K562 (cell line): ENCODE data around the gene CORO2A. TPM values are rescaled to one million over a fixed set of nuclear protein-coding genes. Genes with fewer than 3 reads are reported as not detected.
A peak's percentile ranks its signal among the peaks of the same experiment; 100 is the strongest.

ENCODE experiments used
- EGR1 ChIP-seq: fragments of 450-650 bp; conservative IDR thresholded peaks from 2 replicates; pipeline ENCODE4 v1.6.1; 2017; ENCODE audit warnings: mild to moderate bottlenecking
- GABPB2 ChIP-seq: fragments of 250-450 bp; sonication (Bioruptor Pico); conservative IDR thresholded peaks from 2 replicates; pipeline ENCODE4 v1.5.1; 2021; ENCODE audit warnings: mild to moderate bottlenecking
- KLF13 ChIP-seq: fragments of 450-650 bp; IDR thresholded peaks from 2 replicates; pipeline ENCODE4 v1.6.1; 2016; ENCODE audit warnings: missing genetic modification characterization, low read depth, mild to moderate bottlenecking, missing compliant biosample characterization, moderate library complexity, borderline replicate concordance
- NFYB ChIP-seq: IDR thresholded peaks from 2 replicates; pipeline ENCODE4 v1.6.1; 2011; ENCODE audit warnings: mild to moderate bottlenecking, moderate library complexity; ENCODE audit not compliant: insufficient read length; ENCODE audit errors: extremely low read depth
- PRMT5 ChIP-seq: sonication (generic); formaldehyde crosslinking; IDR thresholded peaks from 2 replicates; pipeline ENCODE4 v1.5.0; 2020; ENCODE audit warnings: missing genetic modification reagents
- SAFB2 ChIP-seq: fragments of 200-400 bp; formaldehyde crosslinking; IDR thresholded peaks from 2 replicates; pipeline ENCODE4 v1.6.1; 2018; ENCODE audit warnings: borderline replicate concordance, low read length, low read depth, moderate library complexity; ENCODE audit not compliant: severe bottlenecking
- SP2 ChIP-seq: IDR thresholded peaks from 2 replicates; pipeline ENCODE4 v1.6.1; 2011; ENCODE audit warnings: mild to moderate bottlenecking, low read depth, low read length, moderate library complexity; ENCODE audit not compliant: poor library complexity, severe bottlenecking; ENCODE audit errors: extremely low read depth
- ZBED1 ChIP-seq: IDR thresholded peaks from 2 replicates; pipeline ENCODE4 v1.6.1; 2014
- ZNF780A ChIP-seq: fragments of 250-450 bp; sonication (Bioruptor Pico); IDR thresholded peaks from 2 replicates; pipeline ENCODE4 v1.5.0; 2021; ENCODE audit warnings: mild to moderate bottlenecking
- ZZZ3 ChIP-seq: fragments of 450-650 bp; IDR thresholded peaks from 2 replicates; pipeline ENCODE4 v1.6.1; 2016; ENCODE audit warnings: antibody characterized with exemption, mild to moderate bottlenecking, moderate library complexity
- polyA plus RNA-seq, 8 experiments: library from polyadenylated mRNA; depleted of rRNA in 4 of 8; stranded (reverse) in 5 of 8; unstranded in 3 of 8; fragments of >200 nt; fragmentation: Nextera tagmentation in 2 of 8; fragmentation: Illumina TruSeq in 1 of 8; extraction: Ambion mirVana in 2 of 8; extraction: Trizol in 1 of 8; gene quantifications; 2 replicates each; pipeline versions ENCODE4 v1.2.1 to v1.2.3, GENCODE V29; 2011 to 2014; ENCODE audit warnings: inconsistent platforms in 1 of 8, missing spikeins in 1 of 8
- total RNA-seq, 7 experiments: library from RNA; depleted of rRNA in 6 of 7; stranded (reverse); fragments of >200 nt in 6 of 7; fragmentation: Illumina TruSeq in 2 of 7; extraction: Trizol in 2 of 7; gene quantifications; 2 replicates each; pipeline versions ENCODE4 v1.2.1 to v1.2.3, GENCODE V29; 2011 to 2021; ENCODE audit warnings: low replicate concordance in 1 of 7
- TF ChIP-seq, protein P1 (sequence below): sonication (generic); formaldehyde crosslinking; IDR thresholded peaks from 2 replicates; pipeline ENCODE4 v1.8.0; 2022; ENCODE audit warnings: mild to moderate bottlenecking, low read depth, missing genetic modification reagents
- TF ChIP-seq, protein P2 (sequence below): sonication (generic); formaldehyde crosslinking; IDR thresholded peaks from 2 replicates; pipeline ENCODE4 v1.8.0; 2023; ENCODE audit warnings: mild to moderate bottlenecking, missing genetic modification reagents
- TF ChIP-seq, protein P3 (sequence below): fragments of 450-650 bp; IDR thresholded peaks from 2 replicates; pipeline ENCODE4 v1.6.1; 2016; ENCODE audit warnings: antibody characterized with exemption
- TF ChIP-seq, protein P4 (sequence below), 2 experiments: IDR thresholded peaks; 2 replicates each; pipeline ENCODE4 v1.6.1; 2011; ENCODE audit warnings: borderline replicate concordance in 1 of 2, control low read depth in 1 of 2, low read depth in 1 of 2, low read length in 1 of 2, mild to moderate bottlenecking in 1 of 2, mixed read lengths in 1 of 2, moderate library complexity in 1 of 2; ENCODE audit not compliant: insufficient read depth in 1 of 2, insufficient read length in 1 of 2, poor library complexity in 1 of 2, severe bottlenecking in 1 of 2; ENCODE audit errors: extremely low read depth in 1 of 2

The CORO2A gene
- total and polyA plus RNA-seq, 9 of the 15 experiments (the other 6 are each of a cell fraction or from before 2014, with no cell fraction given): 9.5 to 26.6 (median 18.0) TPM

DNA sequence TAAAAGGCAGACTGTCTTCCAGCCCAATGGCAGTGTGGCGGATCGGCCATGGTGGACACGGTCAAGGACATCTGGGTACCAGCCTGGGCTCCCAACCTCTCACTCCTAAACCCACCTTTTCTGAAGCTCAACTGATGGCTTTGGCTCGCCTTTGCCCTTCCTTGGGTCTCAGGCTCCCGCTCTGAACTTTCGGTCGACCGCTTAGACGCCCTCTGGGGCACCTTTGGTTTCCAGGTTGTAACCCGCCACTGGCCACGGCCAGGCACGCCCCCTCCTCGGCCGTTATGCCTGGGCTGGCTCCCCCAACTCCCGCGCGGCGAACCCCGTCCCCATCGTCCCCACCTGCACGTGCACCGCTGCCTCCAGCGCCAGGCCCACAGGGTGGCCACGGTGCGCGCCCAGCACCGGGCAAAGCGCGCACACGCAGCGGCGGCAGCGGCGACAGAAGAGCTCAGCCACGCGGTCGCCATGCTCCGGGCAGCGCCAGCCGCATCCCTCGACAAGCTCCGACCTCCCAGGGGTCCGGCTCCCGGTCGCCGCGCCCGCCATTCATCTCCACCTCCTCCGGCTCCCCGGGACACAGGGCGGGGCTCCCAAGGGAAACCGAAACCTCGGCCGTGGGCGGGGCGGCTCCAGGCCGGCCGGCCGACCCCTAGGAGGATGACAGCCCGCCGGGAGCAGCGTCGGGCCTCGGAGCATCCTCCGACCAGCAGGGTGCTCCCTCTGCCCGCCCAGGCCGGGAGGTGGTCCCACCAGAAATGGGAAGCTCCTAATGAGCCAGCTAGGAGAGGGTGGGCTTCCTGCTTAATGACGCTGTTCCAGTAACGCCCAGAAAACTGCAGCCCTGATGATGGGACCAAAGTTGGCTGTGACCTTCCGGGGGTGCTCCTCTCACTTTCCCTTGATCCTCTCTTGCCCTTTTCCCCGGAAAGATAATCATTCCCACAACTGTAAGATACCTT lies 73.5 kb downstream of the CORO2A start, which contains the start of gene TRIM14 (continued):
- TF ChIP-seq, protein P1, sequence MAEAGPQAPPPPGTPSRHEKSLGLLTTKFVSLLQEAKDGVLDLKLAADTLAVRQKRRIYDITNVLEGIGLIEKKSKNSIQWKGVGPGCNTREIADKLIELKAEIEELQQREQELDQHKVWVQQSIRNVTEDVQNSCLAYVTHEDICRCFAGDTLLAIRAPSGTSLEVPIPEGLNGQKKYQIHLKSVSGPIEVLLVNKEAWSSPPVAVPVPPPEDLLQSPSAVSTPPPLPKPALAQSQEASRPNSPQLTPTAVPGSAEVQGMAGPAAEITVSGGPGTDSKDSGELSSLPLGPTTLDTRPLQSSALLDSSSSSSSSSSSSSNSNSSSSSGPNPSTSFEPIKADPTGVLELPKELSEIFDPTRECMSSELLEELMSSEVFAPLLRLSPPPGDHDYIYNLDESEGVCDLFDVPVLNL (CRISPR knock-in tag): peak; percentile 64; the same call in 1 of the 2 replicates
- TF ChIP-seq, protein P2, sequence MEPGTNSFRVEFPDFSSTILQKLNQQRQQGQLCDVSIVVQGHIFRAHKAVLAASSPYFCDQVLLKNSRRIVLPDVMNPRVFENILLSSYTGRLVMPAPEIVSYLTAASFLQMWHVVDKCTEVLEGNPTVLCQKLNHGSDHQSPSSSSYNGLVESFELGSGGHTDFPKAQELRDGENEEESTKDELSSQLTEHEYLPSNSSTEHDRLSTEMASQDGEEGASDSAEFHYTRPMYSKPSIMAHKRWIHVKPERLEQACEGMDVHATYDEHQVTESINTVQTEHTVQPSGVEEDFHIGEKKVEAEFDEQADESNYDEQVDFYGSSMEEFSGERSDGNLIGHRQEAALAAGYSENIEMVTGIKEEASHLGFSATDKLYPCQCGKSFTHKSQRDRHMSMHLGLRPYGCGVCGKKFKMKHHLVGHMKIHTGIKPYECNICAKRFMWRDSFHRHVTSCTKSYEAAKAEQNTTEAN (CRISPR knock-in tag): no peak
- no peak for TF ChIP-seq NFYB
- TF ChIP-seq ZZZ3: no peak
- no peak for TF ChIP-seq ZNF780A (CRISPR knock-in tag)
- no peak for TF ChIP-seq SAFB2
- TF ChIP-seq ZBED1: no peak
- TF ChIP-seq EGR1: peak; percentile 57; the same call in 1 of the 2 replicates
- TF ChIP-seq, protein P3, sequence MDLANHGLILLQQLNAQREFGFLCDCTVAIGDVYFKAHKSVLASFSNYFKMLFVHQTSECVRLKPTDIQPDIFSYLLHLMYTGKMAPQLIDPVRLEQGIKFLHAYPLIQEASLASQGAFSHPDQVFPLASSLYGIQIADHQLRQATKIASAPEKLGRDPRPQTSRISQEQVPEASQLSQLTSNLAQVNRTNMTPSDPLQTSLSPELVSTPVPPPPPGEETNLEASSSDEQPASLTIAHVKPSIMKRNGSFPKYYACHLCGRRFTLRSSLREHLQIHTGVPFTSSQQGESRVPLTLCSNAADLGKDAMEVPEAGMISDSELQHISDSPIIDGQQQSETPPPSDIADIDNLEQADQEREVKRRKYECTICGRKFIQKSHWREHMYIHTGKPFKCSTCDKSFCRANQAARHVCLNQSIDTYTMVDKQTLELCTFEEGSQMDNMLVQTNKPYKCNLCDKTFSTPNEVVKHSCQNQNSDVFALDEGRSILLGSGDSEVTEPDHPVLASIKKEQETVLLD: no peak
- no peak for TF ChIP-seq SP2
- TF ChIP-seq, protein P4, sequence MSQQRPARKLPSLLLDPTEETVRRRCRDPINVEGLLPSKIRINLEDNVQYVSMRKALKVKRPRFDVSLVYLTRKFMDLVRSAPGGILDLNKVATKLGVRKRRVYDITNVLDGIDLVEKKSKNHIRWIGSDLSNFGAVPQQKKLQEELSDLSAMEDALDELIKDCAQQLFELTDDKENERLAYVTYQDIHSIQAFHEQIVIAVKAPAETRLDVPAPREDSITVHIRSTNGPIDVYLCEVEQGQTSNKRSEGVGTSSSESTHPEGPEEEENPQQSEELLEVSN (IDR thresholded peaks at IDR 0.05; ENCODE audit: borderline replicate concordance in 1 of 2, extremely low read depth in 1 of 2, insufficient read depth in 1 of 2, insufficient read length in 1 of 2, low read depth in 1 of 2, low read length in 1 of 2, poor library complexity in 1 of 2, severe bottlenecking in 1 of 2): peak; percentile 82 to 83
- peak; percentile 57; the same call in 1 of the 2 replicates for TF ChIP-seq KLF13
- TF ChIP-seq GABPB2 (CRISPR knock-in tag): no peak
- no peak for TF ChIP-seq PRMT5
